ENCODE data around the gene ARR3.
"Not testable (repeated sequence)": the region's sequence is repeated elsewhere in the genome, so short reads cannot be mapped to it uniquely, and the experiment has no call there.

The ARR3 gene

GRCh38 chrX:70268034-70268433 is at the start of gene ARR3:
Gene ARR3 (plus strand): TSS chrX:70268334. CDS start chrX:70269386, 1,052 bp downstream.
- DNase-seq = no peak

- DNase-seq = no peak
Measured at GRCh38 chrX:70219938-70220764, 48.0 kb upstream of the ARR3 start.

- no peak for DNase-seq
Measured at GRCh38 chrX:70226048-70226447, 42.1 kb upstream of the ARR3 start.

GRCh38 chrX:70226687-70227086 is 41.4 kb upstream of the ARR3 start:
- DNase-seq = no peak

- DNase-seq = no peak
Measured at GRCh38 chrX:70231666-70232065, 36.5 kb upstream of the ARR3 start.

- DNase-seq = no peak
Measured at GRCh38 chrX:70234355-70234754, 33.8 kb upstream of the ARR3 start, which contains the start of gene AWAT1. Gene AWAT1 (plus strand): TSS chrX:70234655. CDS start chrX:70234696, 41 bp downstream.

- DNase-seq = no peak
Measured at GRCh38 chrX:70240751-70241150, 27.4 kb upstream of the ARR3 start.

- no peak for DNase-seq
Measured at GRCh38 chrX:70241501-70241900, 26.6 kb upstream of the ARR3 start.

- not testable (repeated sequence) for DNase-seq
Measured at GRCh38 chrX:70243601-70244000, 24.5 kb upstream of the ARR3 start.

GRCh38 chrX:70244881-70245280 is 23.3 kb upstream of the ARR3 start:
- no peak for DNase-seq

GRCh38 chrX:70247252-70247651 is 20.9 kb upstream of the ARR3 start:
- no peak for DNase-seq

GRCh38 chrX:70252491-70252890 is 15.6 kb upstream of the ARR3 start:
- no peak for DNase-seq

GRCh38 chrX:70253377-70254062 is 14.6 kb upstream of the ARR3 start:
- no peak for DNase-seq

GRCh38 chrX:70254063-70254400 is 14.1 kb upstream of the ARR3 start:
- DNase-seq = no peak

- DNase-seq = no peak
Measured at GRCh38 chrX:70254909-70255308, 13.2 kb upstream of the ARR3 start.

GRCh38 chrX:70255452-70255851 is 12.7 kb upstream of the ARR3 start:
- DNase-seq = no peak

- no peak for DNase-seq
Measured at GRCh38 chrX:70257423-70258288, 10.5 kb upstream of the ARR3 start.

- DNase-seq = no peak
Measured at GRCh38 chrX:70260104-70260503, 8.0 kb upstream of the ARR3 start, which contains the start of gene P2RY4. Gene P2RY4 (minus strand): TSS chrX:70260204. CDS start chrX:70259624, 580 bp downstream.

- DNase-seq = peak; percentile 36 to 48
Measured at GRCh38 chrX:70262952-70263567, 5.1 kb upstream of the ARR3 start.

- DNase-seq = no peak
Measured at GRCh38 chrX:70264784-70265183, 3.4 kb upstream of the ARR3 start.

GRCh38 chrX:70274029-70274428 is 5.9 kb downstream of the ARR3 start:
- not testable (repeated sequence) for DNase-seq

GRCh38 chrX:70279081-70279480 is 10.9 kb downstream of the ARR3 start:
- no peak for DNase-seq

- no peak for DNase-seq
Measured at GRCh38 chrX:70280573-70280972, 12.4 kb downstream of the ARR3 start.

Measured in activated CD4-positive, alpha-beta T cell treated with anti-CD3 and anti-CD28 coated beads, Interleukin-2, amount 50 U/mL, for 48 hours (primary cell).